Measurements from ENCODE around the gene CACNA1E.

GRCh38 chr1:181632492-181632891 lies 149.2 kb downstream of the CACNA1E start:
- TF ChIP-seq POLR2AphosphoS5 (IDR thresholded peaks at IDR 0.05; ENCODE audit: low read depth) = no peak
- TF ChIP-seq CTCF (conservative IDR thresholded peaks at IDR 0.05; ENCODE audit: low read depth in 2 of 2) = 0 out of 4 replicates have a peak, but pooled peaks of 1 of the 2 experiments have one; percentile 1
- TF ChIP-seq EZH2phosphoT487 (IDR thresholded peaks at IDR 0.05; ENCODE audit: unreplicated experiment) = no peak
- no peak for TF ChIP-seq REST (IDR thresholded peaks at IDR 0.05; ENCODE audit: unreplicated experiment)
- TF ChIP-seq JUNB (IDR thresholded peaks at IDR 0.05; ENCODE audit: unreplicated experiment) = no peak
- no peak for TF ChIP-seq EZH2 (IDR thresholded peaks at IDR 0.05; ENCODE audit: low read depth, unreplicated experiment)
- TF ChIP-seq ZNF114 (CRISPR knock-in tag; IDR thresholded peaks at IDR 0.05) = no peak
- no peak for TF ChIP-seq CREB1 (CRISPR knock-in tag; IDR thresholded peaks at IDR 0.05; ENCODE audit: low read depth)
- TF ChIP-seq STAT1 (IDR thresholded peaks at IDR 0.05; ENCODE audit: unreplicated experiment) = no peak
- TF ChIP-seq NANOG (IDR thresholded peaks at IDR 0.05; ENCODE audit: borderline replicate concordance) = no peak
